GM19438 (cell line): ENCODE measurements around the gene UNC45A.

Experiments used
- ATAC-seq: cut with Tn5 transposase; IDR thresholded peaks from one replicate; pipeline ENCODE4 v1.9.1; 2021; ENCODE audit warnings: low read depth; ENCODE audit not compliant: unreplicated experiment

The UNC45A gene

GRCh38 chr15:90934949-90935751, at the start of gene UNC45A:
UNC45A (plus strand) TSS chr15:90935285; CDS start chr15:90935325, 40 bp downstream.
- peak; percentile 61 for ATAC-seq

GRCh38 chr15:90885432-90886290, 49.4 kb upstream of the UNC45A start:
- peak; percentile 47 for ATAC-seq

- no peak for ATAC-seq
These were observed 48.8 kb upstream of the UNC45A start for GRCh38 chr15:90886291-90886614.

- no peak for ATAC-seq
These were observed 48.0 kb upstream of the UNC45A start for GRCh38 chr15:90887037-90887481.

- ATAC-seq = no peak
These were observed 45.8 kb upstream of the UNC45A start for GRCh38 chr15:90889313-90889730.

GRCh38 chr15:90889736-90890456, 45.2 kb upstream of the UNC45A start:
- ATAC-seq = no peak

GRCh38 chr15:90890839-90891238, 44.2 kb upstream of the UNC45A start:
- ATAC-seq = no peak

- ATAC-seq = no peak
These were observed 43.6 kb upstream of the UNC45A start for GRCh38 chr15:90891346-90891949.

GRCh38 chr15:90892023-90892422, 43.1 kb upstream of the UNC45A start:
- no peak for ATAC-seq

- ATAC-seq = no peak
These were observed 42.4 kb upstream of the UNC45A start for GRCh38 chr15:90892498-90893174.

GRCh38 chr15:90893175-90894090, 41.7 kb upstream of the UNC45A start:
- no peak for ATAC-seq

- ATAC-seq = no peak
These were observed 39.4 kb upstream of the UNC45A start for GRCh38 chr15:90895571-90896117.

- ATAC-seq = peak; percentile 61
These were observed 37.9 kb upstream of the UNC45A start for GRCh38 chr15:90897131-90897655.

GRCh38 chr15:90901175-90902039, 33.7 kb upstream of the UNC45A start:
- no peak for ATAC-seq

GRCh38 chr15:90902040-90902839, 32.8 kb upstream of the UNC45A start:
- ATAC-seq = peak; percentile 61

GRCh38 chr15:90902840-90903732, 32.0 kb upstream of the UNC45A start, which contains the start of gene MAN2A2:
MAN2A2 (plus strand) TSS chr15:90903302; CDS start chr15:90904208, 906 bp downstream.
- peak; percentile 61 for ATAC-seq
